A673 (cell line): ENCODE measurements around the gene CLIC4.

ENCODE experiments used
- EZH2 ChIP-seq: fragments of 200-600 bp; sonication (generic); IDR thresholded peaks from 2 replicates; pipeline ENCODE4 v1.6.1; 2017; ENCODE audit warnings: borderline replicate concordance, low read depth, mild to moderate bottlenecking, mixed read lengths, antibody characterized with exemption, low read length; ENCODE audit not compliant: poor library complexity, severe bottlenecking
- TF ChIP-seq, protein P1 (sequence below): fragments of 300-800, 200-600 bp; sonication (generic); conservative IDR thresholded peaks from 2 replicates; pipeline ENCODE4 v1.5.1; 2017; ENCODE audit warnings: low read depth, mild to moderate bottlenecking, antibody characterized with exemption, low read length, moderate library complexity, mixed read lengths

GRCh38 chr1:24715658-24716057, 29.6 kb upstream of the CLIC4 start:
- TF ChIP-seq, protein P1, sequence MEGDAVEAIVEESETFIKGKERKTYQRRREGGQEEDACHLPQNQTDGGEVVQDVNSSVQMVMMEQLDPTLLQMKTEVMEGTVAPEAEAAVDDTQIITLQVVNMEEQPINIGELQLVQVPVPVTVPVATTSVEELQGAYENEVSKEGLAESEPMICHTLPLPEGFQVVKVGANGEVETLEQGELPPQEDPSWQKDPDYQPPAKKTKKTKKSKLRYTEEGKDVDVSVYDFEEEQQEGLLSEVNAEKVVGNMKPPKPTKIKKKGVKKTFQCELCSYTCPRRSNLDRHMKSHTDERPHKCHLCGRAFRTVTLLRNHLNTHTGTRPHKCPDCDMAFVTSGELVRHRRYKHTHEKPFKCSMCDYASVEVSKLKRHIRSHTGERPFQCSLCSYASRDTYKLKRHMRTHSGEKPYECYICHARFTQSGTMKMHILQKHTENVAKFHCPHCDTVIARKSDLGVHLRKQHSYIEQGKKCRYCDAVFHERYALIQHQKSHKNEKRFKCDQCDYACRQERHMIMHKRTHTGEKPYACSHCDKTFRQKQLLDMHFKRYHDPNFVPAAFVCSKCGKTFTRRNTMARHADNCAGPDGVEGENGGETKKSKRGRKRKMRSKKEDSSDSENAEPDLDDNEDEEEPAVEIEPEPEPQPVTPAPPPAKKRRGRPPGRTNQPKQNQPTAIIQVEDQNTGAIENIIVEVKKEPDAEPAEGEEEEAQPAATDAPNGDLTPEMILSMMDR = no peak
- no peak for TF ChIP-seq EZH2
